ENCODE data around the gene MLXIP.

MLXIP gene

DNA sequence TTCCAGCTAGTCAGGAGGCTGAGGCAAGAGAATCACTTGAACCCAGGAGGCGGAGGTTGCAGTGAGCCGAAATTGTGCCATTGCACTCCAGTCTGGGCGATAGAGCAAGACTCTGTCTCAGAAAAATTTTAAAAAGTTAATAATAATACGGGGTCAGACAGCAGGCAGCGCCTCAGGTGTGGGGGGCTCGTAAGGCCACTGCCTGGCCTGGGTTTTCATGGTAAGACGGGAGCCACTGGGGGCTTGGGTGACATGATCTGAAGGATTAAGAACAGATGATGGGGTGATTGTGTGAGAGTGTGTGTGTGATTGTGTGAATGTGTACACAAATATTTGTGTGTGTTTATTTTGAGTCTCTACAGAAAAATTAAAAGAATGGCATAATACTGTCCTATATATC lies 33.3 kb upstream of the MLXIP start:
- TF ChIP-seq, protein P1, sequence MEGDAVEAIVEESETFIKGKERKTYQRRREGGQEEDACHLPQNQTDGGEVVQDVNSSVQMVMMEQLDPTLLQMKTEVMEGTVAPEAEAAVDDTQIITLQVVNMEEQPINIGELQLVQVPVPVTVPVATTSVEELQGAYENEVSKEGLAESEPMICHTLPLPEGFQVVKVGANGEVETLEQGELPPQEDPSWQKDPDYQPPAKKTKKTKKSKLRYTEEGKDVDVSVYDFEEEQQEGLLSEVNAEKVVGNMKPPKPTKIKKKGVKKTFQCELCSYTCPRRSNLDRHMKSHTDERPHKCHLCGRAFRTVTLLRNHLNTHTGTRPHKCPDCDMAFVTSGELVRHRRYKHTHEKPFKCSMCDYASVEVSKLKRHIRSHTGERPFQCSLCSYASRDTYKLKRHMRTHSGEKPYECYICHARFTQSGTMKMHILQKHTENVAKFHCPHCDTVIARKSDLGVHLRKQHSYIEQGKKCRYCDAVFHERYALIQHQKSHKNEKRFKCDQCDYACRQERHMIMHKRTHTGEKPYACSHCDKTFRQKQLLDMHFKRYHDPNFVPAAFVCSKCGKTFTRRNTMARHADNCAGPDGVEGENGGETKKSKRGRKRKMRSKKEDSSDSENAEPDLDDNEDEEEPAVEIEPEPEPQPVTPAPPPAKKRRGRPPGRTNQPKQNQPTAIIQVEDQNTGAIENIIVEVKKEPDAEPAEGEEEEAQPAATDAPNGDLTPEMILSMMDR (IDR thresholded peaks at IDR 0.05; ENCODE audit: control insufficient read depth, extremely low read depth, insufficient read depth): no peak
- no peak for DNase-seq (ENCODE audit: low read depth)

DNA sequence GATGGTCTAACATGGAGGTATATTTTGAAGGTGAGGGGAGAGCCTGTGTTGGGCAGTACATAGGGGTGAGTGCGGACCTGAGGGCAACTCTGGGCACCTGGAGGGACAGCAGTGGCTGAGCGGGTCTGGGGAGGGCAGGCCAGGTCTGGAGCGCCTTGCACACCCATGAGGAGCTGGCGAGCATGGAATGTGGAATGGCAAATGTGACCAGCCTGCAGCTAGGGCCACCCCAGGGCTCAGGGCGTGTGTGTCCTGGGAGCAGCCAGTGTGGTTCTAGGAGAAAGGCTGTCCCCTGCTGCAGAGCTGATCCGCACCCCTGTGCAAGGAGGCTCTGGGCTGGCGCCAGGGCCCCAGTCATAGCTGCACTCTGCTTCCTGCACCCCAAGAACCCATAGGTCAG lies 32.4 kb upstream of the MLXIP start:
- TF ChIP-seq, protein P1 (IDR thresholded peaks at IDR 0.05; ENCODE audit: control insufficient read depth, extremely low read depth, insufficient read depth): no peak
- no peak overlapping the region for H3K4me3 ChIP-seq (ENCODE audit: low read depth, low read length)
- no peak for DNase-seq (ENCODE audit: low read depth)

More for the DNA sequence above, 33.3 kb upstream of the MLXIP start:
- no peak overlapping the region for H3K4me3 ChIP-seq (ENCODE audit: low read depth, low read length)

DNA sequence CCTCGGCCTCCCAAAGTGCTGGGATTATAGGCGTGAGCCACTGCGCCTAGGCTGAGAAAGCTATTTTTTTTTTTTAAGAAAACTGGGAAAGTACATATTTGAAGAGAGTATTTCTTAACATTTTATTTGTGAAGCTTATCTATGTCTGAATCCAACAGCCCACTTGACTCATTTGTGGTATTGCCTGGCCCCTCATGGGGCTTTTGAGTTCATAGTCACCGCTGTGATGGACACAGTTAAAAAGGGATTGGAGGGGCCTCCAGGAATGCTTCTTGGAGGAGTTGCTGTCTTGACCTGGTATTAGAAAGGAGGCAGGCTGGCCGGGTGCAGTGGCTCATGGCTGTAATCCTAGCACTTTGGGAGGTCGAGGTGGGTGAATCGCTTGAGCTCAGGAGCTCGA lies 30.4 kb upstream of the MLXIP start:
- TF ChIP-seq, protein P1 (IDR thresholded peaks at IDR 0.05; ENCODE audit: control insufficient read depth, extremely low read depth, insufficient read depth): no peak
- DNase-seq (ENCODE audit: low read depth): no peak
- H3K4me3 ChIP-seq (ENCODE audit: low read depth, low read length): no peak overlapping the region

DNA sequence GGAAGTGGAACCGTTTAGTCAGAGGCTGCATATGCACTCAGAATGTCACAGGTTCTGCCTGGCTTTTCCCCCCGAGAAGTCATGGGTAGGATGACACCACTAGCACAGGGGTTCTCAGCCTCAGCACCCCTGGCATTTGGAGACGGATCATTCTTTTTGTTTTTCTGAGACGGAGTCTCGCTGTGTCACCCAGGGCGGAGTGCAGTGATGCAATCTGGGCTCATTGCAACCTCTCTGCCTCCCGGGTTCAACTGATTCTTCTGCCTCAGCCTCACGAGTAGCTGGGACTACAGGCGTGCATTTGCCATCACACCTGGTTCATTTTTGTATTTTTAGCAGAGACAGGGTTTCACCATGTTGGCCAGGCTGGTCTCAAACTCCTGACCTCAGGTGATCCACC lies 28.7 kb upstream of the MLXIP start:
- no peak for DNase-seq (ENCODE audit: low read depth)
- TF ChIP-seq, protein P1 (IDR thresholded peaks at IDR 0.05; ENCODE audit: control insufficient read depth, extremely low read depth, insufficient read depth): no peak
- H3K4me3 ChIP-seq (ENCODE audit: low read depth, low read length): no peak overlapping the region

DNA sequence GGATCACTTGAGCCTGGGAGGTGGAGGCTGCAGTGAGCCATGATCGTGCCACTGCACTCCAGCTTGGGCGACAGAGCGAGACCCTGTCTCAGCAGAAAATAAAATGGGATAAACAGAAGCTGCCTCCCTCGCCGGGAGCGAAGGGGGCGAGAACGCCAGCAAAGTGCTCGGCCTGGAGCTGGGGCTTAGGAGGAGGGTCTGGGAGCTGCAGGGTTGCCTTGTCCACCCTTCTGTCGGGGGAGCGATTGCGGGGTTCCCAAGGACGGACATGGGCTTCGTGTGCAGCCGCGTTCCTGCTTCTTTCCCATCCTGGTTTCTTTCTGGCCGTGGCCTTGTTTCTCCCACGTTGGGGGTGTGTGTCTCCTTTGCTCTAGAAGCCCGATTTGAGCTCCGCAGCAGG lies 27.9 kb upstream of the MLXIP start:
- H3K4me3 ChIP-seq (ENCODE audit: low read depth, low read length): no peak overlapping the region
- no peak for DNase-seq (ENCODE audit: low read depth)
- TF ChIP-seq, protein P1 (IDR thresholded peaks at IDR 0.05; ENCODE audit: control insufficient read depth, extremely low read depth, insufficient read depth): no peak

DNA sequence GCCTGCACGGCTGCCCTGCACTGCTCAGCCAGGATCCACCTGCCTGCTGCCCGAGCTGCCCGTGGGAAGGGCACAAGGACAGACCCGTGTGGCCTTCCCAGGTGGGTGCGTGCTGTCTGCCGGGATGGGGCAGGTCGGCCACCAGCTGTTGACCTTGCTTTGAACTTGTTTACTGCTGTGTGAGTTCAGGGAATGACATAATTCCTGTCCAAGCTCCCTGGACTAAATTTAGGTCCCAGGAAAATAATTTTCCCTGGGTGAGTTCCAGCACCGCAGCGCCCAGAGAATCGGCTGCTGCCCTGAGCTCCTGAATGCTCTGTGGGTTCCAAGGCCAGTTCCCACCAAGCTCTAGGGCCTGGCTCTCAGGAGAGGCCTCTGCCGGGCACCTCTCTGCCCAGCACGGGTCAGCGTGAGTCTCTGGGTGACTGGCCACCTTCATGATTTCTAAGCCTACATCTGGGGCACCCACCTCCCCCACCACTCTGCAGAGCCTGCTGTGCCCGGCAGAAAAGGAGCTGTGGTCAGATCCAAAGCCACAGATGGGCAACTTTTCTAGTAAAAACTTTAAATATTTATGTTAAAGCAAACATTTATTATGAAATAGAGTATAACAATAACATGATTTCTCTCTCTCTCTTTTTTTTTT lies 27.2 kb upstream of the MLXIP start:
- no peak overlapping the region for H3K4me3 ChIP-seq (ENCODE audit: low read depth, low read length)
- no peak for DNase-seq (ENCODE audit: low read depth)
- TF ChIP-seq, protein P1 (IDR thresholded peaks at IDR 0.05; ENCODE audit: control insufficient read depth, extremely low read depth, insufficient read depth): no peak

DNA sequence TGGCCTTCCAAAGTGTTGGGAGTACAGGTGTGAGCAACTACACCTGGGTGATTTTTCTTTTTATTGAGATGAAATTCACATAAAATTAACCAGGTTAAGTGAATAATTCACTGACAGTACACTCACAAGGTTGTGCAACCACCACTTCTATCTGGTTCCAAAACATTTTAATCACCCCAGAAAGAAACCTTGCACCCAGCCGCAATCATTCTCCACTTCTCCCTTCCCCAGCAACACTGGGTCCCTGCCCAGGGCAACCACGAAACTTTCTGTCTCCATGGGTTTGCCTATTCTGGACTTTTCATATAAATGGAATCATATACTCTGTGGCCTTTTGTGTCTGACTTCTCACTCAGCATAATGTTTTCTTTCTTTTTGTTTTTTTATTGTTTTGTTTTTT lies 26.3 kb upstream of the MLXIP start:
- no peak for DNase-seq (ENCODE audit: low read depth)
- no peak overlapping the region for H3K4me3 ChIP-seq (ENCODE audit: low read depth, low read length)
- TF ChIP-seq, protein P1 (IDR thresholded peaks at IDR 0.05; ENCODE audit: control insufficient read depth, extremely low read depth, insufficient read depth): no peak

Data from LNCaP clone FGC (cell line).